NCI-H2196 (cell line): ENCODE data around the gene SRF.
A peak's percentile ranks its signal among the peaks of the same experiment; 100 is the strongest.

Experiments
- DNase-seq: peaks from one replicate; lab custom pipeline; 2025; ENCODE audit not compliant: unreplicated experiment; lab: John Stamatoyannopoulos, UW

The SRF gene

GRCh38 chr6:43146709-43147688 is 24.1 kb upstream of the SRF start:
- DNase-seq: no peak

GRCh38 chr6:43147691-43148477 is 23.2 kb upstream of the SRF start:
- DNase-seq: no peak

- DNase-seq: no peak
Observed at GRCh38 chr6:43149265-43149664, 21.8 kb upstream of the SRF start.

- DNase-seq: peak; percentile 77
Observed at GRCh38 chr6:43150051-43150751, 20.9 kb upstream of the SRF start.

GRCh38 chr6:43159599-43159998 is 11.5 kb upstream of the SRF start:
- no peak for DNase-seq

GRCh38 chr6:43163899-43164298 is 7.2 kb upstream of the SRF start:
- no peak for DNase-seq

GRCh38 chr6:43170417-43170930 is 595 bp upstream of the SRF start:
- DNase-seq: peak; percentile 80

- no peak for DNase-seq
Observed at GRCh38 chr6:43171707-43172103, 636 bp downstream of the SRF start.

GRCh38 chr6:43172104-43173007 is 1.3 kb downstream of the SRF start:
- peak; percentile 8 for DNase-seq

- DNase-seq: no peak
Observed at GRCh38 chr6:43173591-43174262, 2.7 kb downstream of the SRF start.

GRCh38 chr6:43174263-43175112 is 3.4 kb downstream of the SRF start:
- peak; percentile 96 for DNase-seq

- DNase-seq: no peak
Observed at GRCh38 chr6:43175676-43176422, 4.8 kb downstream of the SRF start.

- DNase-seq: no peak
Observed at GRCh38 chr6:43176423-43176786, 5.3 kb downstream of the SRF start.

GRCh38 chr6:43178150-43178549 is 7.1 kb downstream of the SRF start:
- DNase-seq: no peak

GRCh38 chr6:43178951-43179830 is 8.1 kb downstream of the SRF start:
- no peak for DNase-seq

- DNase-seq: no peak
Observed at GRCh38 chr6:43180058-43180457, 9.0 kb downstream of the SRF start.

GRCh38 chr6:43180985-43181384 is 9.9 kb downstream of the SRF start:
- DNase-seq: no peak
